ENCODE data around the gene PARD3.

Gene PARD3

GRCh38 chr10:34249634-34250033, 565.5 kb downstream of the PARD3 start:
- DNase-seq (ENCODE audit: low spot score) = no peak

GRCh38 chr10:34247560-34247959, 567.5 kb downstream of the PARD3 start:
- no peak for DNase-seq (ENCODE audit: low spot score)

GRCh38 chr10:34244756-34245484, 570.2 kb downstream of the PARD3 start:
- DNase-seq (ENCODE audit: low spot score) = no peak

- DNase-seq (ENCODE audit: low spot score) = peak; percentile 8
Observed at GRCh38 chr10:34241226-34242000, 573.7 kb downstream of the PARD3 start.

GRCh38 chr10:34240039-34240438, 575.1 kb downstream of the PARD3 start:
- no peak for DNase-seq (ENCODE audit: low spot score)

- DNase-seq (ENCODE audit: low spot score) = no peak
Observed at GRCh38 chr10:34237898-34238455, 577.1 kb downstream of the PARD3 start.

- DNase-seq (ENCODE audit: low spot score) = no peak
Observed at GRCh38 chr10:34236931-34237330, 578.2 kb downstream of the PARD3 start.

GRCh38 chr10:34235164-34235832, 579.8 kb downstream of the PARD3 start:
- no peak for DNase-seq (ENCODE audit: low spot score)

GRCh38 chr10:34232481-34232880, 582.6 kb downstream of the PARD3 start:
- DNase-seq (ENCODE audit: low spot score) = no peak

- no peak for DNase-seq (ENCODE audit: low spot score)
Observed at GRCh38 chr10:34231441-34232180, 583.5 kb downstream of the PARD3 start.

- no peak for DNase-seq (ENCODE audit: low spot score)
Observed at GRCh38 chr10:34229917-34230316, 585.2 kb downstream of the PARD3 start.

GRCh38 chr10:34228066-34228465, 587.0 kb downstream of the PARD3 start:
- no peak for DNase-seq (ENCODE audit: low spot score)

- no peak for DNase-seq (ENCODE audit: low spot score)
Observed at GRCh38 chr10:34224639-34225038, 590.5 kb downstream of the PARD3 start.

GRCh38 chr10:34223658-34224057, 591.4 kb downstream of the PARD3 start:
- no peak for DNase-seq (ENCODE audit: low spot score)

- no peak for DNase-seq (ENCODE audit: low spot score)
Observed at GRCh38 chr10:34222359-34222758, 592.7 kb downstream of the PARD3 start.

GRCh38 chr10:34219753-34220548, 595.1 kb downstream of the PARD3 start:
- no peak for DNase-seq (ENCODE audit: low spot score)

- no peak for DNase-seq (ENCODE audit: low spot score)
Observed at GRCh38 chr10:34217524-34217923, 597.6 kb downstream of the PARD3 start.

GRCh38 chr10:34216348-34216945, 598.6 kb downstream of the PARD3 start:
- DNase-seq (ENCODE audit: low spot score) = no peak

GRCh38 chr10:34213805-34214197, 601.3 kb downstream of the PARD3 start:
- no peak for DNase-seq (ENCODE audit: low spot score)

- no peak for DNase-seq (ENCODE audit: low spot score)
Observed at GRCh38 chr10:34213193-34213804, 601.8 kb downstream of the PARD3 start.

Measured in GM03348 (cell line).